ENCODE measurements around the gene SCFD1.

The SCFD1 gene

GRCh38 chr14:30648471-30648870 lies 26.4 kb downstream of the SCFD1 start:
- in situ Hi-C loops (cut with HindIII; ENCODE audit: low sequenced_read_pairs): no loop called here

DNA sequence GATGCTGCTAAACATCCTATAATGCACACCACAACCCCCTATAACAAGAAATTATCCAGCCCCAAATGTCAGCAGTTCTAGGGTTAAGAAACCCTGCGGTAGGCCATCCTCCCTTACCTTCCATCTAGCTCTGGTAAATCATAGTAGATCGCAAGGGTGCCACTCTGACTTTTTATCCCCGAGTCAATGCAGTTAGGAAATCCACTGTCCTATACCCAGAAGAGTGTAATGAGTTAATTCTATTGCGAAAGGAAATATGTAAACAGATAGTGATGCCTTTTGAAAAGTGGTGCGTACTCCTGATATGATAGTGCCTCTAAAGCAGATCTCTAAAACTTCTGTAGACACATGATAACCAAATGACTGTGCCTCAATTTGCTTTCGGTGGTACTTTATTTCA lies 29.8 kb downstream of the SCFD1 start:
- in situ Hi-C loops (cut with HindIII; ENCODE audit: low sequenced_read_pairs): no loop called here
- no peak for TF ChIP-seq CTCF (IDR thresholded peaks at IDR 0.05; ENCODE audit: low read depth, low read length)
- DNase-seq (ENCODE audit: low read depth, low spot score): no peak
- H3K4me3 ChIP-seq (ENCODE audit: low read depth, low read length): no peak overlapping the region

More at GRCh38 chr14:30648471-30648870, 26.4 kb downstream of the SCFD1 start:
- DNase-seq (ENCODE audit: low read depth, low spot score): no peak
- no peak for TF ChIP-seq CTCF (IDR thresholded peaks at IDR 0.05; ENCODE audit: low read depth, low read length)
- no peak overlapping the region for H3K4me3 ChIP-seq (ENCODE audit: low read depth, low read length)

- DNase-seq (ENCODE audit: low read depth, low spot score): peak; percentile 26
- no peak overlapping the region for H3K4me3 ChIP-seq (ENCODE audit: low read depth, low read length)
- in situ Hi-C loops (cut with HindIII; ENCODE audit: low sequenced_read_pairs): no loop called here
- no peak for TF ChIP-seq CTCF (IDR thresholded peaks at IDR 0.05; ENCODE audit: low read depth, low read length)
Measured at GRCh38 chr14:30655124-30655523, 33.0 kb downstream of the SCFD1 start.

DNA sequence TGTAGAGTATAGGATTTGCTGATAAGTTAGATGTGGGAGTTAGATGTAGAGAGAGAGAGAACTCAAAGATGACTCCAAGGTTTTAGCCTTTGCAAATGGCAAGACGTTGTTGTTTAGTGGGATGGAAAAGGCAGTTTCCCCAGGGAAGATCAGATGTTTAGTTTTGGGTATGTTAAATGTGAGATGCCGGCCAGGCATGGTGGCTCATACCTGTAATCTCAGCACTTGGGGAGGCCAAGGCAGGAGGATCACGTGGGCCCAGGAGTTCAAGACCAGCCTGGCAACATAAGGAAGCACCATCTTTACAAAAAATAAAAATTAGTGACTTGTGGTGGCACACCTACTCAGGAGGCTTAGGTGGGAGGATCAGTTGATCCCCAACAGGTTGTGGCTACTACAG lies 33.5 kb downstream of the SCFD1 start:
- no peak overlapping the region for H3K4me3 ChIP-seq (ENCODE audit: low read depth, low read length)
- no peak for DNase-seq (ENCODE audit: low read depth, low spot score)
- no peak for TF ChIP-seq CTCF (IDR thresholded peaks at IDR 0.05; ENCODE audit: low read depth, low read length)
- in situ Hi-C loops (cut with HindIII; ENCODE audit: low sequenced_read_pairs): no loop called here

DNA sequence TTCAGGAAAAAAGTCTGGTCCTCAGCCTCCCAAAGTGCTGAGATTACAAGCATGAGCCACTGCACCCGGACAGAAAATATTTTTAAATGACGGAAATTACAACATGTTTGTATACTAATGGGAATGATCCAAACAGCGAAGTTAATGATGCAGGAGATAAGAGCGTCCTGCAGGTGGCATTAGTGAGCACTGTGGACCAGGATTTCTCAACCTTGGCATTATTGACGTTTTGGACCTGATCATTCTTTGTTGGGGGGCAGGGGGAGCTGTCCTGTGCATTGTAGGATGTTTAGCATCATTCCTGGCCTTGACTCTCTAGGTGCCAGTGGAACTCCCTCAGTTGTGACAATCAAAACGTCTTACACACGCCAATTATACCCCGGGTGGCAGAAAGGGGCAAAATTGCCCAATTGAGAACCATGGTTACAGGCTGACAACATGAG lies 34.1 kb downstream of the SCFD1 start:
- in situ Hi-C loops (cut with HindIII; ENCODE audit: low sequenced_read_pairs): no loop called here
- peak; percentile 69 for TF ChIP-seq CTCF (IDR thresholded peaks at IDR 0.05; ENCODE audit: low read depth, low read length)
- no peak overlapping the region for H3K4me3 ChIP-seq (ENCODE audit: low read depth, low read length)
- DNase-seq (ENCODE audit: low read depth, low spot score): peak; percentile 13

GRCh38 chr14:30657050-30657449 lies 34.9 kb downstream of the SCFD1 start:
- in situ Hi-C loops (cut with HindIII; ENCODE audit: low sequenced_read_pairs): no loop called here
- no peak for TF ChIP-seq CTCF (IDR thresholded peaks at IDR 0.05; ENCODE audit: low read depth, low read length)
- no peak for DNase-seq (ENCODE audit: low read depth, low spot score)
- no peak overlapping the region for H3K4me3 ChIP-seq (ENCODE audit: low read depth, low read length)

All from astrocyte of the spinal cord (primary cell).